HL-60/S4 (cell line): ENCODE measurements around the gene MYO15A.

Experiments used
- in situ Hi-C: fragments of 300-500 bp; cut with MboI; formaldehyde crosslinking; loops from 2 replicates; pipeline ENCODE4 v1.14.3; 2022; ENCODE audit warnings: low sequenced_read_pairs

MYO15A gene

GRCh38 chr17:18157354-18157985, 48.9 kb downstream of the MYO15A start:
- in situ Hi-C loops = no loop called here

- in situ Hi-C loops = no loop called here
These were observed 49.6 kb downstream of the MYO15A start for GRCh38 chr17:18158022-18158600.

- in situ Hi-C loops = no loop called here
These were observed 51.1 kb downstream of the MYO15A start for GRCh38 chr17:18159551-18160120.

GRCh38 chr17:18160128-18160856, 51.7 kb downstream of the MYO15A start:
- in situ Hi-C loops = no loop called here

- in situ Hi-C loops = no loop called here
These were observed 52.9 kb downstream of the MYO15A start for GRCh38 chr17:18161207-18162145.

GRCh38 chr17:18163547-18163946, 55.0 kb downstream of the MYO15A start:
- in situ Hi-C loops = no loop called here

GRCh38 chr17:18166894-18167293, 58.3 kb downstream of the MYO15A start:
- in situ Hi-C loops = no loop called here

- in situ Hi-C loops = no loop called here
These were observed 58.9 kb downstream of the MYO15A start for GRCh38 chr17:18167421-18167820.

- in situ Hi-C loops = no loop called here
These were observed 64.1 kb downstream of the MYO15A start for GRCh38 chr17:18172531-18173278.

GRCh38 chr17:18173740-18174139, 65.2 kb downstream of the MYO15A start:
- in situ Hi-C loops = no loop called here

GRCh38 chr17:18176176-18176575, 67.6 kb downstream of the MYO15A start:
- in situ Hi-C loops = no loop called here

- in situ Hi-C loops = no loop called here
These were observed 68.6 kb downstream of the MYO15A start for GRCh38 chr17:18177133-18177532.

- in situ Hi-C loops = no loop called here
These were observed 69.2 kb downstream of the MYO15A start for GRCh38 chr17:18177722-18178121.

- in situ Hi-C loops = no loop called here
These were observed 70.6 kb downstream of the MYO15A start for GRCh38 chr17:18179196-18179595.

- in situ Hi-C loops = no loop called here
These were observed 71.2 kb downstream of the MYO15A start for GRCh38 chr17:18179804-18180203.

- in situ Hi-C loops = no loop called here
These were observed 72.8 kb downstream of the MYO15A start for GRCh38 chr17:18181358-18181757.

- in situ Hi-C loops = no loop called here
These were observed 73.8 kb downstream of the MYO15A start for GRCh38 chr17:18182110-18182977.

- in situ Hi-C loops = no loop called here
These were observed 74.4 kb downstream of the MYO15A start for GRCh38 chr17:18182978-18183333.
